Nasal cavity respiratory epithelium epithelial cell of viscerocranial mucosa (primary cell): ENCODE results near the gene EIF6. TPM values are rescaled to one million over a fixed set of nuclear protein-coding genes. Genes with fewer than 3 reads are reported as not detected.

Experiments
- total RNA-seq: library from RNA; depleted of rRNA; stranded (reverse); fragments of >200 nt; gene quantifications from 2 replicates; pipeline ENCODE4 v1.2.3, GENCODE V29; 2014

EIF6 gene
- total RNA-seq, result 172 and 276 TPM in 2 replicates

GRCh38 chr20:35284267-35284991, at the start of gene EIF6:
TSS of gene EIF6 (minus strand) at chr20:35284772. CDS start at chr20:35284487, 285 bp downstream.

DNA sequence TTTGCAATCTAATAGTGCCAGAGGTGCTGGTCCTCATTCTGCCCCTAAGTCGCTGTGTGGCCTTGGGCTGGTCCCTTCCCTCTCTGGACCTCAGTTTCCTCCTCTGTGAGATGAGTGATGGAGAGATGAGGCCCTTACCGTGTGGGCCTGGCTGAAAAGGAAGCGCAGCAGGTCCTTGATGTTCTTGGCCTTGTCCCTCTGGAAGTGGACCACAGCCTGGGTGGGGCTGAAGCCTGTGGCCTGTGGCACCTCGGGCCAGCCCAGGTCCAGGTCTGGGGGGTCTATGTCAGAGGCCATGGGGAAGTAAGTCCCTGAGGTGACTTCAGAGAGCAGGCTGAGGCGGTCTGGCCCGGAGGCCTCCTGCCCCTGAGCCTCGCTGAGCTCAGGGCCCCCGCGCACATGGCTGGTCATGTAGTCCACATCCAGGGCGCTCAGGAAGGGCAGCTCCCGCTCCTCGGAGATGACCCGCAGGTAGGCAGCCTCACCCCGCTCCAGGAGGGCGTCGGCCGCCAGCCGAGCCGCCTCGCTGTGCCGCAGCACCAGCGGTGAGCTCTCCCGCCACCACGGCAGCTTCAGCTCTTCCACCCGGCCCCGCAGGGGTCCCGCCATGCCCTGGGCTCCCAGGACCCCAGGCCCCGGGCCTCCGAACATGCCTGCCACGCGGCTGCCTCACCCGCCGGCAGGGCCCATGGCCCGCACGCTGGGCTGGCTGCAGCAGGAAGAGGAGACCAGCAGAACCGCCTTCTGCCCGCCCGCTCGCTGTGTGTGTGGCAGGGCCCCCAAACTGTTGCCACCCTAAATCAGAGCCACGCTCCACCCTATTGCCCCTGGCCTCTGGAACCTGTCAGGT, 7.3 kb upstream of the EIF6 start, which contains the start of gene FAM83C:
Gene FAM83C (minus strand): TSS at position 772 of the 850 bp plus-strand sequence. CDS start 121 bp downstream, at position 651.

DNA sequence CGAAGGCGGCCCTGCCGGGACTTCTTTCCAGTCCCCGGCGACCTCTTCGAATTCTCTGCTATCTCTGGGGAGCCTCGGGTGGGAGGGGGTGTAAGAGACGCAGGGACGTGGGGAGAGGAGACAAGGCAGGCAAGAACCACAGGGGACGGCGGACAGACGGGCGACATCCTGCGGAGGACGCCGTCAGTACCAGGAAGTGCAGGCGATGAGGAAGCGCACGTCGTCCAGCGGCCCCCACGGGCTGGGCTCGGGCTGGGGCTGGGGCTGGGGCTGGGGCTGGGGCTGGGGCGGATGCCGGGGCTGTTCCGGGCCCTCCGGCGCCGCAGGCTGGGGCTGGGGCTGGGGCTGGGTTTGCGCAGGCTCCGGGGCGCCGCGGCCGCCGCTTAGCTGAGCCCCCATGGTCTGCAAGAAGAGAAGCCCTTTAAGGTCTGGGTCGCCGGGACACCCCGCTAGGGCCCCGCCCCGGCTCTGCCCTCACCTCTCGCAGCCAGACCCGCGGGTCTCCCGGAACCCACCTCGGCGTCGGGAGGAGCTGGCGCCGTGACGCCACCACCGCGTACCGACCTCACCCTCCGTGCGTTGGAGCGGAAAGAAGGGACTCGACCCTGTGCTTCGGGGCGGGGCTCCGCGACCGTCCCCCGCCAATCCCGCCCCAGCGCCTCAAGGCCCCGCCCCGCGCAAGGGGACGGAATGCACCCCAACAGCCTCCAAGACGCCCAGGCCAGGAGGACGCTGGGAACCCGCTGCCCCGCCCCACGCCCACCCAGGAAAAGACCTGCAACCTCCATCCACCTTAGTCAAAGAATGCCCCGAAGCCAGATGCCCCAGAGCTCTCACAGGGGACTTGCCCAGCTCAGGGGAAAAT, 6.8 kb downstream of the EIF6 start, which contains the start of gene MMP24OS:
Gene MMP24OS (minus strand): TSS at position 592 of the 865 bp plus-strand sequence. CDS start 193 bp downstream, at position 399.

Other genes with a start within 250 kb of the EIF6 start
- gene TRPC4AP, start 192.0 kb downstream of the EIF6 start, total RNA-seq, result 32.8 and 54.8 TPM in 2 replicates
- 51.0 and 74.8 TPM in 2 replicates for gene EDEM2, start 137.4 kb downstream of the EIF6 start, total RNA-seq
- 14.2 and 100 TPM in 2 replicates for gene PROCR, start 112.7 kb downstream of the EIF6 start, total RNA-seq
- gene MMP24, start 58.1 kb downstream of the EIF6 start, total RNA-seq, result under 0.01 and 0.07 TPM in 2 replicates
- 3.1 and 8.7 TPM in 2 replicates for gene MMP24OS, start 6.7 kb downstream of the EIF6 start, total RNA-seq
- 0.93 and 1.7 TPM in 2 replicates for gene FAM83C, start 7.7 kb upstream of the EIF6 start, total RNA-seq
- gene UQCC1, start 127.2 kb upstream of the EIF6 start, total RNA-seq, result 19.1 and 38.0 TPM in 2 replicates
- gene GDF5, start 153.5 kb upstream of the EIF6 start, total RNA-seq, result under 0.01 and 0.64 TPM in 2 replicates
- 18.1 and 63.6 TPM in 2 replicates for gene CEP250, start 170.8 kb upstream of the EIF6 start, total RNA-seq
- not detected in 2 replicates for gene C20orf173, start 244.9 kb upstream of the EIF6 start, total RNA-seq